Ishikawa (cell line): ENCODE measurements around the gene CMSS1.

Source experiments
- CEBPB ChIP-seq: IDR thresholded peaks from 2 replicates; pipeline ENCODE4 v1.6.1; 2012
- CREB1 ChIP-seq: IDR thresholded peaks from 2 replicates; pipeline ENCODE4 v1.6.1; 2012; ENCODE audit warnings: low read depth
- EGR1 ChIP-seq: IDR thresholded peaks from 2 replicates; pipeline ENCODE4 v1.6.1; 2012
- EP300 ChIP-seq: IDR thresholded peaks from 2 replicates; pipeline ENCODE4 v1.6.1; 2012; ENCODE audit warnings: borderline replicate concordance
- FOXM1 ChIP-seq: IDR thresholded peaks from 2 replicates; pipeline ENCODE4 v1.6.1; 2012; ENCODE audit warnings: low read depth, borderline replicate concordance
- MAX ChIP-seq: IDR thresholded peaks from 2 replicates; pipeline ENCODE4 v1.6.1; 2012
- NFIC ChIP-seq: IDR thresholded peaks from 2 replicates; pipeline ENCODE4 v1.6.1; 2012
- RAD21 ChIP-seq: IDR thresholded peaks from 2 replicates; pipeline ENCODE4 v1.6.1; 2012; ENCODE audit warnings: low read depth
- REST ChIP-seq: IDR thresholded peaks from 2 replicates; pipeline ENCODE4 v1.6.1; 2012; ENCODE audit warnings: low read depth, mild to moderate bottlenecking
- TAF1 ChIP-seq: IDR thresholded peaks from 2 replicates; pipeline ENCODE4 v1.6.1; 2012; ENCODE audit warnings: low read depth, mild to moderate bottlenecking
- TCF12 ChIP-seq: IDR thresholded peaks from 2 replicates; pipeline ENCODE4 v1.6.1; 2012; ENCODE audit warnings: low read depth
- TEAD4 ChIP-seq: IDR thresholded peaks from 2 replicates; pipeline ENCODE4 v1.6.1; 2012
- USF1 ChIP-seq: IDR thresholded peaks from 2 replicates; pipeline ENCODE4 v1.6.1; 2012
- YY1 ChIP-seq: IDR thresholded peaks from 2 replicates; pipeline ENCODE4 v1.6.1; 2012; ENCODE audit warnings: low read depth
- ZBTB7A ChIP-seq: IDR thresholded peaks from 2 replicates; pipeline ENCODE4 v1.6.1; 2012; ENCODE audit warnings: low read depth

Gene CMSS1

GRCh38 chr3:99970198-99970597 lies 152.5 kb downstream of the CMSS1 start:
- TF ChIP-seq TCF12 (no peak), ZBTB7A (no peak), EGR1 (no peak), RAD21 (no peak), REST (no peak), NFIC (no peak), CEBPB (no peak)

GRCh38 chr3:99971761-99972160 lies 154.1 kb downstream of the CMSS1 start:
- no peak for TF ChIP-seq RAD21
- TF ChIP-seq TCF12, result no peak
- no peak for TF ChIP-seq EP300
- no peak for TF ChIP-seq REST
- TF ChIP-seq TAF1, result no peak

GRCh38 chr3:99972380-99973104 lies 154.9 kb downstream of the CMSS1 start:
- TF ChIP-seq EP300 (no peak), EGR1 (no peak), REST (no peak), TCF12 (no peak), ZBTB7A (no peak), RAD21 (no peak), MAX (no peak), NFIC (no peak), TAF1 (no peak), YY1 (no peak), USF1 (no peak), FOXM1 (no peak), CEBPB (no peak), CREB1 (no peak)

GRCh38 chr3:99974989-99975388 lies 157.3 kb downstream of the CMSS1 start:
- no peak for TF ChIP-seq EGR1
- TF ChIP-seq TCF12, result no peak
- TF ChIP-seq NFIC, result no peak
- no peak for TF ChIP-seq TEAD4

- TF ChIP-seq TEAD4 (no peak), TCF12 (no peak), REST (no peak), CEBPB (no peak)
Measured at GRCh38 chr3:99976584-99976983, 158.9 kb downstream of the CMSS1 start.
